HK-2 (cell line): ENCODE measurements around the gene ODAD4.
"Not testable (repeated sequence)": the region's sequence is repeated elsewhere in the genome, so short reads cannot be mapped to it uniquely, and the experiment has no call there.

Experiments used
- DNase-seq: peaks from one replicate; pipeline ENCODE4 v3.0.0-alpha.2; 2018; ENCODE audit not compliant: unreplicated experiment

The ODAD4 gene

GRCh38 chr17:42001729-42002128, 71.3 kb downstream of the ODAD4 start:
- DNase-seq, result no peak

GRCh38 chr17:42002175-42002791, 71.9 kb downstream of the ODAD4 start:
- no peak for DNase-seq

GRCh38 chr17:42002792-42003301, 72.4 kb downstream of the ODAD4 start:
- DNase-seq, result no peak

GRCh38 chr17:42005166-42005565, 74.7 kb downstream of the ODAD4 start:
- no peak for DNase-seq

GRCh38 chr17:42009170-42009569, 78.8 kb downstream of the ODAD4 start:
- DNase-seq, result no peak

GRCh38 chr17:42010266-42010680, 79.9 kb downstream of the ODAD4 start:
- not testable (repeated sequence) for DNase-seq

- DNase-seq, result no peak
These were observed 80.6 kb downstream of the ODAD4 start for GRCh38 chr17:42010898-42011516.

- not testable (repeated sequence) for DNase-seq
These were observed 81.9 kb downstream of the ODAD4 start for GRCh38 chr17:42012363-42012762.

GRCh38 chr17:42013740-42014139, 83.3 kb downstream of the ODAD4 start:
- DNase-seq, result not testable (repeated sequence)
